HG03108 (cell line): ENCODE measurements around the gene CEP152.
"Not testable (repeated sequence)": the region's sequence is repeated elsewhere in the genome, so short reads cannot be mapped to it uniquely, and the experiment has no call there.

ENCODE experiments used
- ATAC-seq: cut with Tn5 transposase; IDR thresholded peaks from one replicate; pipeline ENCODE4 v1.9.1; 2021; ENCODE audit warnings: moderate library complexity; ENCODE audit not compliant: unreplicated experiment

The CEP152 gene

DNA sequence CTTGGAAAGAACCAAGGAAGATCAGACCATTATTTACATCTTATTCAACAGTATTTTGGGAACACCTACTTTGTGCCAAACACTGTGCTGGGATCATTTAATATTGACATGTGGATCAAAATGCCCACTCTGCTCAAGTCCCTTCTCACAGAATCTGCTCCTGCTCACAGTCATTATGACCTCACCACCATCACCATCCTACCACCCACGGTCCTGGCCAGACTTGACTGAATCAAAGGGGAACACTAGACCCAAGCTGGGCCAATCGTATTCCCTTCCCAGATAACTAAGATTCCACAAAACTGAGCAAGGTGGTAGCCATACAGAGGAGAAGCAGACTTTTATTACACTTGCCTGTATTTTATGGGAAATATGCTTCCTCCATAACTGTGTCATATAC lies 3.4 kb upstream of the CEP152 start:
- no peak for ATAC-seq

DNA sequence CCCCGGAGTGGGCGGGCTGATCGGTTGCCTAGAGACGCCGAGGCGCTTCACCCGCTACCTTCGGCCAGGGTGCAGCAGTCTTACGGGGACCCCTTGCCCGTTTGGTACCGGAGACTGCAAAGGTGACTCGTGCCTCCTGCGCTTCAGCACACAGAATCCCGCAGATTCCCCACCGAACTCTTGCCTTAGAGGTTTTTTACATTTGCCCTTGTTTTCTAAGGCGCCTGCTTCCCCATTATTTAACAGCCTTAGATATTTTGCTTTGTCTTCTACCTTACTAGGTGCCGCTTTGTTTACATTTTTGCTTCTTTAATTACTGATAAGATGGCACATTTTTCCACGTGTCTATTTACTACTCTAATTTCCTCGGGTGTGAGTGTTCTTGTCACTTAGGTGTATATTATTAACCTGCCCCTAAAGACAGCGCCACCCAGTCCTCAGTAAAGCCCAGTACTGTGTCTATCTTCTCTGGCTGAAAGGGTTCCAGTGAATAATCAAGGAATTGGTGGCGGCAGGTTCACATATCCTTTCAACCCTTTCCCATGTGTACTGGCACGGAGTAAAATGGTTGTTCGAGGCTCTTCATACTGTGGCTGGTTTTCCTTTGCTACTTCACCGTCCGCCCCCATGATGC lies 573 bp upstream of the CEP152 start:
- ATAC-seq, result no peak

DNA sequence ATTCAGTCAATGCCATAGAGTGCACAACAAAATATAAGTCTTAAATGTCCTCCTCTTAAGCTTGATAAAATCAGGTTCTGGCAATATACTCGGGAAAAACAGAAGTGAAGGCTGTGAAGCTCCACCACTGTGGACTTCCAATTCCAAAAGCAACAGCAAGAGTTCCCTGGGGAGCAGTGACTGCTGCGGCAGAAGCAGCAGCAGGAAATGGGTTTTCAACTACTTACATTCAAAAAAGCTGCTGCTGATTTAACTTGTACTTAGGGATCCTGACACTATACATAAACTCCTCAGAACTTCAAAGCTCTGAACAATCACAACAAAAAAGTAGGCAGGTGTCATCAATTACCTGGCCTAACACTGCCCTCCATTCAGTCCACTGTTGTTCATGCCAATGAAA lies 4.7 kb downstream of the CEP152 start:
- ATAC-seq, result no peak

DNA sequence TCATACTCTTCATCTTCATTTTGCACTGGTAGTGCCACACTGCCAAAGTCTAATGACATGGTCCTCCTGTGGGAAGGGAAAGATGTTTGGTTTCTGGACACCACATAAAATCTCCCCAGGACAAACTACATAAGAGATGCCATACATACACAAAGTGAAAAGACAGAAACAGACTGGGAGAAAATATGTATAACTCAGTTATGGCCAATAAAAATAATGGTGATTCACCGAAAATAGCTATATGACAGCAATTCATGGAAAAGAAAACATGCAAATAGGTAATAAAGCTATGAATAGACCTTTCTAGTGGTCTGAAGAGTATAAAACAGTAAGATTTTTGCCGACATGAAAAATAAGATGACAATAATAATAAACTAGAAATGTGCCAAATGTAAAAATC lies 5.3 kb downstream of the CEP152 start:
- no peak for ATAC-seq

DNA sequence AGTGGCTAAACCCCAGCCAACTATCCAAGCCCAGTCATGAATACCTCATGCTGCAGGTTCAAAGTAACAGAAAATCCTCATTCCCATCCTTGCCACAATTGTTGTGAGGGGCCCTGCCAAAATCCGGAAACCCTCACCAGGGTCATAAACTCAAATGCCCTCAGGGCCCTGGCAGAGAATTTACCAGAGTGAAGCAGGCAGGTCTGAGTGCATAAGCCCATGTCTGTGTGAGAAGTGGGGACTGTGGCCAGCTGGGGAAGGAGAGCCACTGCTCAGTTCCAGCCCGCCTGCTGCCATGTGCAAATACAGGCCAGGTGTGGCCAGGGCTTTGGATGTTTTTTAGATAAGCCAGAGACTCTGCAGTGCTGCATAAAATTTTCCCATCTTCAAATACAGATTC lies 7.0 kb downstream of the CEP152 start:
- no peak for ATAC-seq

DNA sequence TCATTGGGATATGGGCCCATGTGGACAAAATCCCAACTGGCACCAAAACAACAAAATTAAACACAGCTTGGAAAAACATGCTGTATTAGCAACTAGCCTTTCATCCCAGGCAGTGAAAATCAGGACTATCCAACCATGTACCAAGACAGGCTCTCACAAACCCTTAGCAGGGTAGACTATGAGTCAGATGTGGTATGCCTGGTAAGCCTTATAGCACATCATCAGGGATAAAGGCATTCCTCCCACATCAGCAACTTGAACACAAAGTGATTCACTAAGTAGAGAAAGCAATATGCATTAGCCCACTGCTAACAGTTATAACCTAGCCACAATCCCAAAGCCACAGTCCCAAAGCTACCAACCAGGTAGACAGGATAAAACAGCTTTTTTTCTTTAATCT lies 8.0 kb downstream of the CEP152 start:
- no peak for ATAC-seq

DNA sequence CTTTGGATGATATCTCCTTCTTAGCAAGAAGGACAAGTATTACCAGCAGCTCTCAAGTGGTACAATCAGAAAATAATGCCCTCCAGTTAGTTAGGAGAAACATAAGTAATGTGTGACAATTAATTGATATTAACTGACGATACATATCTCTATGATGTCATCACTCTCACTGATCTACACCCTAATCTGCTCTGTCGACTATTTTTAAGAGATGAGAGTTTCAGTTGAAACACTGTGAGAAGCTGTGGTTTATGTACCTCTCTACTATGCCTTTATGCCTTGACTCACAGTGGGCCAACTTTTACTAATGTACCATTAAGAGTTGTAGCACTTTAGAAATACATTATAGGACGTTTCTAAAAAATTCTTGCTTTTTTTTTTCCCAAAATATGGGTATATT lies 8.6 kb downstream of the CEP152 start:
- no peak for ATAC-seq

DNA sequence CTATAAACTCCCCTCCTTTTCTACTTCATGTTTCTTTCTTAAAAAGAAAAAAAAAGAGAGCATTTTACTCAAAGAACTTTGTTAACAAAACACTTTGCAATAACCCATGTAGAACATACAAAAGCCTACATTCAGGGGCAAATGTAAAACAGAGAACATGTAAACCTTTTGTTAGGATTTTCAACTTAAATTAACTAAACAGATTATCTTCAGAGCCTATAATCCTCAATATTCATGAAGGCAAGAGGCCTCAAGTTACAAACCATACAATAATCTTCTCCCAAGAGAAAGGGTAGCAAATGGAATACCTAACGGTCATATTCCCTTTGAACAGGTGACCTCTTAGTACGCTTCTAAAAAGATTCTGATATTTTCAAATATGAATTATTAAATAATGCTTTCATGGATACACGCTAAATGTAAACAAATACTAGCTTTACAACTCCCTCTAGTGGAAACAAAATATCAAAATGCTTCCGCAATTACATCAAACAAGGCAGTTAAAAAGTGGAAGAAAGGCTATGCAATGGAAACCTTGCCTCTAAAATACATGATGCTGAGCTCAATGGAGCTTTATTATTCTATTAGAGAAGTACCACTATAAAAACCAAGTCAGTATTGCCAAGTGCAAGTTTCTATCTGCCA lies 9.9 kb downstream of the CEP152 start:
- no peak for ATAC-seq

DNA sequence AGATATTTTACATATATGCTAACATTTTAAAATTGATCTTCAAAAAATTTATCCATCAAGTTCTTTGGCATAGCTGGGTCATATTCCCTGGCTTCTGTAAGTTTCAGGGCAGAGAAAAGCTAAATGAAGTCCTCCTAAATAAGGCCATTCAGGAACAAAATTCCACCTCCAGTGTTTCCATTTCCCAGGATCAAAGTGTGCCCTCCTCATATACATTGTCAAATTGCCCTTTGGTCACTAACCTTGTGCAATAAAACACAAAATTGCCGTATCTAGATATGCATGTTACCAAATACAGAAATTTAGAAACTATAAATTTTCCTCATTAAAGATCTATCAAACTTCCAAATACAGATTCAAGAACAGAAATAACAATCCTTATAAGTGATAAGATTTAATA lies 10.6 kb downstream of the CEP152 start:
- ATAC-seq, result no peak

DNA sequence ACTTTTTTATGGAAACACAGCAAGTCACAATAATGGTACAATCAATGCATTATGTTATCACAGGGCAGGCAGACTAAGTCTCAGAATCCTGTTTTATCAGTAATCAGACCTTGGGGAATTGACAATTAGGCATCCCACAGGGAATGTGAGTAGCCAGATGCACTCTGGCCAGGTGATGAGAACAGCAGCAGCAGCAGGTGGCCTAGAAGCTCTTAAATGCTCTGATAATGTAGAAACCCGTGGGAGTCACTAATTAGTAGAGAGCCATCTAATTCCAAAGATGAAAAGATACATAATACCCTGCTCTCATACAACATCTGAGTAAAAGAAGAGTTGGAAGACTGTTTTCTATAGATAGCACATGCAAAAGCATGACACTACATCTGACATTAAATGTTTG lies 12.6 kb downstream of the CEP152 start:
- ATAC-seq, result no peak

DNA sequence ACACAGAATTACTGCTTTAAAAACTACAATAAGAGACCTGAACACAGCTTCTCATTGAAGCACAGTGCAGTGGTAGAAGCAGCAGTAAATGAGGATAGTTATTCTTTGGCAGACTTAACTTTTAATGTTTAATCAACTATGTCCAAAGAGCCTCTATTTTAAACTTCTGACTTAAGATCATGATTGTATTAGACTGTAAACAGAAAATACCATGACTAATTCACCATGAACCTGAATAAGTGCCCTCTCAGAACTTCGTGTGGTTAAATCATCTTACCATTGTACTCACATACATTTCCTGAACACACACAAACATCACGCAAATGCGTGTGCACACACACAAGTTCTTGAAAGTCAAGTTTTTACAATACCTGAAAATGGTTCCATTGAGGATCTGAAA lies 13.9 kb downstream of the CEP152 start:
- peak; percentile 51 for ATAC-seq

DNA sequence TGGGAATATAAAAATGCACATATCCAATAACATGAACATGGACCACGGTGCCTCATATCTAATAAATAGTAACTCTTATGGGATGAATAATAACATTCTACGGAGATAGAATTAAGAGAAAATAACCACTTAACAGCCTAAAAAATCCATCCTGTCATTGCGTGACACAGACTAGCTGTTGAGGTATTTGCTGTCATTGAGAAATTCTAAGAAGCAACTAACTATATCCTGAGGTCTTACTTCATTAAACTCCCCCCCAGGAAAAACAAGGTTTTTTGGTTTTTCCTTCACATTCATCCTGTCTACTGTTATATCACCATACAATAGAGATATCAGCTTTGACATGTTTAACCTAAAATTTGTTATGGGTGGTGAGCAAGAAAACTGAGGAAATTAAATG lies 14.3 kb downstream of the CEP152 start:
- no peak for ATAC-seq

DNA sequence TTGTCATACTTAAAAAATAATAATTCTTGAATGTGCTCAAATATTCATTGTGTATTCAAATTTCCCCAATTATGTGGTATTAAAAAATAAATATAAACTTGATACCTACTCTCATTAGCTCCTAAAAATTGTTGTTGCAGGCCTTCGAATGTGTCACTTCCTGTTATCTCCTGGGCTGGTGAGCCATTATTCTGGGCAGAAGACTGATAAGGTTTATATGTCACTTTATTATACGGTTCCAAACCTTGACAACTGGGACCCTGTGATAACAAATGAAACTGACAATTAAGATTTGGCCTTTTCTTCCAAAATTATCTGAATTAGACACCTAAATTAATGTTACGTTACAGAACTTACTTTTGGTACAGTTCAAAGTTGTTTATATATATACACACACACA lies 15.0 kb downstream of the CEP152 start:
- no peak for ATAC-seq

DNA sequence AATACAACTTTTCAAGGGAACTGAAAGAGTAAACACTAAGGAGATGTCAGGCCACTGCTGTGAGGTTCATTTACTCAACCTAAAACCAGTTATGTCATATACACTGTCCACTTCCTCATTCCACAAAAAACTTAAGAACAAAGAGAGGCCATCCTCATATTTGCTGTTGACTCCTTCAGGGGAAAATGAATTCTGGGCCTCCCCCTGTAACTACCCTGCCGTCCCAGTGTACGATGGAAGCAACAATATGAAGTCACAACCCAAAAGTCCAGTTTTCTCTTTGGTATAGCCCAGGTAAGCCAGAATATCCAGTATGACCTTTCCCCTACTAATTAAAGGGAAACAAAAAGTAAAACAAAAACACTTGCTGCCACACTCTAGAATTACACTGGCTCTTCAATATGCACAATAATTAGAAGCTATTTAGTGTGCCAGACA lies 16.2 kb downstream of the CEP152 start:
- peak; percentile 83 for ATAC-seq

DNA sequence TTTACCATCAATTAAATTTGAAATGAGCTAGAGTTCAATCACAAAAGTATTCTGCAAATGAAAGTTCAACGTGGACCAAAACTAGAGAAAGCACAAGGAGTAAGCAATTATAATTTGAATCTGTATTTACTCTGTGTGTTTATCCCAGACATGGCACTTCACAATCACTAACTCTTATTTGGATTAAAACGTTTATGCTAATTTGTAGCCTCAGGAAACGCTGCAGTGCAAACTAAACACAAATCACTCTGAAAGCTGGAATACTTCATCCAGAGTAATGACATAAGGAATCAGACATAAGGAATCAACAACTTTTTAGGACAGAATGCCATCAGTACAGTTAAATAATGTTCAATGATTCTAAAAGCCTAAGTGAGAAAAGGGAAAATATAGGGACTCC lies 18.5 kb downstream of the CEP152 start:
- ATAC-seq, result no peak

DNA sequence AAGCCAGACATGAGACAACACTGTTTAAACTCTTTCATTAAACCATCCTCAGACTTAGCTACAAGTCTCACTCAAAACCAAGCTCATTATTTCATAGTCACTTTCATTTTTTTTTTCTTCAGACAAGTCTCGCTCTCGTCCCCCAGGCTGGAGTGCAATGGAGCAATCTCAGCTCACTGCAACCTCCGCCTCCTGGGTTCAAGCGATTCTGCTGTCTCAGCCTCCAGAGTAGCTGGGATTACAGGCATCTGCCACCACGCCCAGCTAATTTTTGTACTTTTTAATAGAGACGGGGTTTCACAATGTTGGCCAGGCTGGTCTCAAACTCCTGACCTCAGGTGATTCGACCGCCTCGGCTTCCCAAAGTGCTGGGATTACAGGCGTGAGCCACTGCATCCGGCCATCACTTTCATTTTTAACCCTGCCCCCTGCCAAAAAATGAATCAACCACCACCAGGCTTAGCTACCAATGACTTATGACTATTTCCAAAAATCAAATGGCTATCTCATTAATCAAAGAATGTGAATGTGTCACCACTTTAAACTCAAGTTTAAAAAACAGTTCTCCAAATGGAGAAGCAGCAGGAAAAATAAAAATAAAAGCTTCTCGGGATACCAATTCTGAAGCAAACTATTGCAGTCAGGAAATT lies 20.3 kb downstream of the CEP152 start:
- not testable (repeated sequence) for ATAC-seq

DNA sequence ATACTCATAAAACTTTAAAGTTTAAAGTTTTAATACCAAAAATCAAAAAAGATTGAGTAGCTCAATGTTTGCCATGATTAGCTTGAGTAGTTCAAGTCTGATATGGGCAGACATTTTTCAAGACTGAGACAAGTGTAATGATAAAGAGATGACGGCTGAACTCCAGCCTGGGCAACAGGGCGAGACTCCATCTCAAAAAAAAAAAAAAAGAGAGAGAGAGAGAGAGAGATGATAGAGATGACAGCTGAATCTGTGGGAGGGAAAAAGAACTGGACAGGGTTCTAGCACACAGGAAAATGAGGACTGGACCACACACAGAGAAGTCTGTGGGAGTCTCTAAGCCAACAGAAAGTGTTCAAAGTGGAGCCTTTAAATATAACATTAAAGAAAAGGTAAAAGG lies 25.2 kb downstream of the CEP152 start:
- ATAC-seq, result no peak

DNA sequence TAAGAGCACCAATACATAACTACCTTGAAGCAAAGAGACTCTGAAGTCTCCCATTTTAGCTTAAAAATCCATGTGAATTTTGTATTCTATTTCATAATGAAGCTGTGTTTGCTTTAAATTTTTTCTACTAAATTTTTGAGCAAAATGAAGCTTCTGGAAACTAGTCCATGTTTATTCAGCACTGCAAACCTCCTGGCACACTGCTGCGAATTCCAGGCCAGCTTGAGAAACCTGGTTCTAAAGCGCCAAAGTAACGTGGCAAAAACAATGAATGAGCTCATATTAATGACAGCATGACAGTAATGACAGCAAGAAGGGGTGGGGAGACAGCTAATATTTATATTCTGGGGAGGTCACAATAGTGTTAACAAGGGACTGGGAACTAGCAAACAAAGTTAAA lies 25.7 kb downstream of the CEP152 start:
- ATAC-seq, result no peak

DNA sequence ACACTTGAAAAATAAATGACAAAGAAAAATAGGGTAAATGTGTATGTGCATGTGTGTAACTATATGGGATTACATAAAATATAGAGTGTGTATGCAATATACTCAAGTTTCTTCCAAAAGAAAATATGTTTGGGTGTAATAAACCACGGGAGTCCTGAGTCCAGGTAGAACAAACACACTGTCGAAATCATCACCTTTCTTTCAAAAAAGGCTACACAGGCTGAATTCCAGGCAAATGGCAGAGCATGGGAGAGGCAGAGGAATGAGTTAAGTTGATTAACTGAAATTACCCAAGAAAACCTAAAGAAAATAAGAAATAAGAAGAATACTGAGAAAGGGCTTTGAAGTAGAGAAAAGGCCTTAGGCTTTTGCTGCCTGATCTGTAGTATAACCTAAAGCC lies 26.1 kb downstream of the CEP152 start:
- no peak for ATAC-seq

DNA sequence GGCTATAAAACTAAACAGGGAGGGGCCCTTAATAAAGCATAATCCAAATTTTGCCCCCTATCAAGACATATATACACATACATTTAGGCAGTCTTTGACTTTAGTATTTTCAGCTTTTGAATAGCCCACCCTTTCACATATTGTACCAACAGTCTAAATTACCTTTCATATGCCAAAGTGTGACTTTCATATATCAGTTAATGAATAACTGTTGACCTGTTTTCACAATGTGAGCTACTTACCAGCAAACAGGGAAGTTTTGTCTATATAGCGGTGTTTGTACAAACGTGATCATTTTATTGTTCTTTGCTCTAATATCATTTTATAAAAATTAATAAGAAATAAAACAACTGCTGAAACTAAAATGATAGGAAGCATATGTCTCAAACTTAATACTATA lies 28.0 kb downstream of the CEP152 start:
- no peak for ATAC-seq

DNA sequence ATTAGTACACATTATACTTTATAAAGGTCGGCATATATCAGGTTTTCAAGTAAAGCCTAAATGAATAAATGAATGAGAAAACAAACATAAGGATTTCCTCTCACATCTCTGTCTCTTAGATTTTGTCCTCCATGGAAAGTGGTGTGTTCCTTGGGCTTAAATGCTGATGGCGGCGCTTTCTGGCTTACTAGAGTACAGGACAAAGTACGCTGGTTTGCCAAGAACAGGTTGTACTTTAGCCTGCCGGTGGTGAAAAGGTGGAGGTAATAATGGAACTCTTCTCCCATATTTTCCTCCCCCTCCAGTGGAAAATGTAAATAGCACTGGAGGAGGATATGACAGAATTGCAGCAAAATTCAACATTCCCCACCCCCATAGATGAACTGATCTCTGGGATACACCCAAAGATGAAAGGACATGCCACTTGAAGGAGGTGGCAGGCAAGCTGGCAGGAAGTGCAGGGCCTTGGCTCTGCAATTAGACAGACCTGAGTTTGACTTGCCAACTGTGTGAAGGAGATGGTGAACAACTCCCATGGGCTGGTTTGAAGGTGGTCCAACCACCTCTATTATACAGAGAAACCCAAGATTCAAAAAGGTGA lies 29.3 kb downstream of the CEP152 start:
- no peak for ATAC-seq

DNA sequence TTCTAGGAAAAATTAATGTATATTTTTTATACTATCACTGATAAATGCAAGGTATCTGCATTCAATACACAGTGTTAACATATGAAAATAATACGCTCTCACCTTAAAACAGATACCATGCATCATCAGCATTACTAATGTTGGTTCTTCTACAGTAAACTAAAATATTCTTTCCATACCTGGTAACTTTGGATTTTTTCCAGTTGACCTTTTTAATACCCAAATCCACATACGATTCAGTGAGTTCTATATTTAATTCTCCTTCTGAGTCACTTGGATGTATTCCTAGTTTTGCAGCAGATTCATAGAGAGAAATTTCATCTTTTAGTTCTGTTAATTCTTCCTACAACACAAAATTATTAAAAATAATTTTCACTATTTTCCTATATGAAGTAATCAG lies 29.9 kb downstream of the CEP152 start:
- ATAC-seq, result no peak
